ENCODE results near the gene LEPROT. TPM values are rescaled to one million over a fixed set of nuclear protein-coding genes. Genes with fewer than 3 reads are reported as not detected.

Gene LEPROT
- total and polyA plus RNA-seq, 8 donors = 9.3 to 101 (median 28.7) TPM

DNA sequence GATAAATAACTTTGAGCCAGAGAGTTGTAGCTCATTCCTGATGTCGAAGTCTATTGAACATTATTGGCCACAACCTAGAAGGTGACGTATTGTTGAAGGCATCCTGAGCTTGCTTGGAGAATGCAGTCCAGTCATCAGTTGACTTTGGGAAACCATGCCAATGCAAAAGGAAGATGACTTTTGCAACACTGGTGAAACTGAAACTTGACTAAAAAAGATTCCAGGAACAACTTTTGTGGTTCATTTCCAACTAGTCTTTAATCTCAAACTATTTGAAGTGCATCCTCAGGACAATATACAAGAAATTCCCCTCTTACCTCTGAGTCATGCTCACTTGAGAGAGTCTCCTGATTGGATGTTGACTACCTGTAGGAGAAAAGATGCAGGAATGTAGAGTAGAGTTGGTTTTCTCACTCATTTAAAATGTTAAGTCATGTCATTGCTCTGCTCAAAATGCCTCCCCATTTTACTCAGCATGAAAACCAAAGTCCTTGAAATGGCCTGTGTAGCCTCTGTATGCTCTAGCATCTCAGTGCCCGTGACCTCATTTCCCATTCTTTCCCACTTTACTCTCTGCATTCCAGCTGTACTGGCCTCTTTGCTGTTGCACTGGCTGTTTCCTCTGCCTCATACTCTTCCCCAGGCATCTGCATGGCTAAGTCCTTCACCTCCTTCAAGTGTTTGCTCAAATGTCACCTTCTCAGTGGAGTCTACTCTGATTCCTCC is 24.4 kb upstream of the LEPROT start:
- WGBS, 5 donors = 82 to 96% (median 89%) methylated on average over 3 of the region's 3 CpGs
- Histone ChIP-seq H3K27me3 (no peaks in the 10 kb centered on the region), H3K27ac (no peak overlapping the region), H3K9me3 (no peaks in the 10 kb centered on the region), H3K4me3 (no peak overlapping the region), H3K4me1 (no peaks in the 10 kb centered on the region), H3K36me3 (peaks cover 0 to 18% (median 3%) of the 10 kb centered on the region in 4 donors)
- intact Hi-C loops (cut with DNase I; ENCODE audit: low total_unique reads) = no loop called here
- DNase-seq = no peak
- TF ChIP-seq POLR2AphosphoS5 (IDR thresholded peaks at IDR 0.05) = no peak
- TF ChIP-seq, protein P1, sequence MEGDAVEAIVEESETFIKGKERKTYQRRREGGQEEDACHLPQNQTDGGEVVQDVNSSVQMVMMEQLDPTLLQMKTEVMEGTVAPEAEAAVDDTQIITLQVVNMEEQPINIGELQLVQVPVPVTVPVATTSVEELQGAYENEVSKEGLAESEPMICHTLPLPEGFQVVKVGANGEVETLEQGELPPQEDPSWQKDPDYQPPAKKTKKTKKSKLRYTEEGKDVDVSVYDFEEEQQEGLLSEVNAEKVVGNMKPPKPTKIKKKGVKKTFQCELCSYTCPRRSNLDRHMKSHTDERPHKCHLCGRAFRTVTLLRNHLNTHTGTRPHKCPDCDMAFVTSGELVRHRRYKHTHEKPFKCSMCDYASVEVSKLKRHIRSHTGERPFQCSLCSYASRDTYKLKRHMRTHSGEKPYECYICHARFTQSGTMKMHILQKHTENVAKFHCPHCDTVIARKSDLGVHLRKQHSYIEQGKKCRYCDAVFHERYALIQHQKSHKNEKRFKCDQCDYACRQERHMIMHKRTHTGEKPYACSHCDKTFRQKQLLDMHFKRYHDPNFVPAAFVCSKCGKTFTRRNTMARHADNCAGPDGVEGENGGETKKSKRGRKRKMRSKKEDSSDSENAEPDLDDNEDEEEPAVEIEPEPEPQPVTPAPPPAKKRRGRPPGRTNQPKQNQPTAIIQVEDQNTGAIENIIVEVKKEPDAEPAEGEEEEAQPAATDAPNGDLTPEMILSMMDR (IDR thresholded peaks at IDR 0.05) = no peak
- no peak for TF ChIP-seq EP300 (IDR thresholded peaks at IDR 0.05)
- TF ChIP-seq POLR2A (IDR thresholded peaks at IDR 0.05) = no peak

DNA sequence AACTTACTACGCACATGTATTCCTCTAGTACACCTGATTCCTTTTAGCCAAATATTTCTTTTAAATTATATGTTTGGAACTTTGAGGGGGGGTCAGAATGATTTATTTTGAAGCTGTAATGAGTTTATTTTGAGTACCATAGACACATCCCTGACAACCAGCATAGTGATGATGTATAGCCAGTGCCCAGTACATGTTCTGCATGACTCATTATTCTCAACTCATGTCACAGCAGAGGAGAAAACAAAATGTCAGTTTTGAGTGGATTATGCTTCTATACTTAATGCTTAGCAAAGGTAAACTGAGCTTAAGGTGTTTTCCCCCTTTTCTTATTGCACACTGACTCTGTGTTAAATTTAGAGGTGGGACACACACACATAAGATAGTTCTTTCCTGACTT is 22.4 kb upstream of the LEPROT start:
- Histone ChIP-seq H3K9me3 (no peaks in the 10 kb centered on the region), H3K4me1 (no peaks in the 10 kb centered on the region), H3K27ac (no peak overlapping the region), H3K36me3 (peaks cover 0 to 11% (median 3%) of the 10 kb centered on the region in 4 donors), H3K4me3 (no peak overlapping the region), H3K27me3 (no peaks in the 10 kb centered on the region)
- 95 to 100% (median 100%) methylated on average over 1 of the region's 1 CpG for WGBS, 5 donors
- no peak for DNase-seq
- TF ChIP-seq EP300 (IDR thresholded peaks at IDR 0.05) (no peak), POLR2AphosphoS5 (IDR thresholded peaks at IDR 0.05) (no peak), POLR2A (IDR thresholded peaks at IDR 0.05) (no peak)
- TF ChIP-seq, protein P1 (IDR thresholded peaks at IDR 0.05) = no peak
- intact Hi-C loops (cut with DNase I; ENCODE audit: low total_unique reads) = no loop called here

DNA sequence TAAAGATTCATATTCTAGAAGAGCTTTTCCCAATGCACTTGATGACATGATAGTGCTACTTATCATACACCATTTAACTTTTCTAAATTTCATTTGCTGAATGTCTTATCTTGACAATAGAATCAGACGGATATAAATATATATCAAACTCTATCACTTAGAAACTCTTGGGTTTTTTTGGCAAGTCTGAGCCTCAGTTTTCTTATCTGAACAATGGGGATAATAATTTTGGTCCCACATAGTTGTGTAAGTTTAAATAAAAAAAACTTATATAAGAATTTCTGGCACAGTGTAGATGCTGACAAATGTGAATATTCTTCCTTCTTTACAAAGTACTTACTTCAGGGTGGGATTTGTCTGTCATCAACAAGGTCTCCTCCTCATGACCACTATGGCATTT is 21.5 kb upstream of the LEPROT start:
- Histone ChIP-seq H3K4me3 (no peak overlapping the region), H3K27me3 (no peaks in the 10 kb centered on the region), H3K36me3 (peaks cover 0 to 6% (median 3%) of the 10 kb centered on the region in 4 donors), H3K4me1 (no peaks in the 10 kb centered on the region), H3K9me3 (no peaks in the 10 kb centered on the region), H3K27ac (no peak overlapping the region)
- no peak for DNase-seq
- TF ChIP-seq, protein P1 (IDR thresholded peaks at IDR 0.05) = no peak
- TF ChIP-seq POLR2AphosphoS5 (IDR thresholded peaks at IDR 0.05) (no peak), EP300 (IDR thresholded peaks at IDR 0.05) (no peak), POLR2A (IDR thresholded peaks at IDR 0.05) (no peak)
- intact Hi-C loops (cut with DNase I; ENCODE audit: low total_unique reads) = no loop called here
- WGBS, 5 donors = 85 to 97% (median 90%) methylated on average over 1 of the region's 1 CpG

DNA sequence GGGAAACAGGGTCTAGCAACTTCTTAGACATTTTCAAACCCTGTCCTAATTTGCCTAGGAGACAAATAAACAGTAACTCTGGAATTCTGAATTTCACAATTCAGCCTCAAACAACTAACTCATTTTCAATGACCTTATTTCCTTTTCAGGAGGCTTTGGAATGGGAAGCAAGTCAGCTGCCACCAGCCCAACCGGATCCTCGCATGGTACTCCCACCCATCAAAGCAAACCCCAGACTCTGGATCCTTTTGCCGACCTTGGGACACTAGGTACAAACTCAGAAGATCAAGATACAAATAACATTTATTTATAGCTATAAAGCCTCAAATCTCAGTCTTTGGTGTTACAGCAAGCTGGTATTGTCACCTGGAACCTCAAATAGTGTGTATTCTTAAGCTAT is 18.9 kb upstream of the LEPROT start:
- WGBS, 5 donors = 88 to 98% (median 91%) methylated on average over 3 of the region's 3 CpGs
- Histone ChIP-seq H3K4me3 (no peak overlapping the region), H3K27me3 (no peaks in the 10 kb centered on the region), H3K27ac (no peak overlapping the region), H3K9me3 (no peaks in the 10 kb centered on the region), H3K36me3 (no peaks in the 10 kb centered on the region), H3K4me1 (no peaks in the 10 kb centered on the region)
- DNase-seq = no peak
- TF ChIP-seq, protein P1 (IDR thresholded peaks at IDR 0.05) = no peak
- no peak for TF ChIP-seq POLR2AphosphoS5 (IDR thresholded peaks at IDR 0.05)
- no peak for TF ChIP-seq EP300 (IDR thresholded peaks at IDR 0.05)
- TF ChIP-seq POLR2A (IDR thresholded peaks at IDR 0.05) = no peak
- intact Hi-C loops (cut with DNase I; ENCODE audit: low total_unique reads) = no loop called here

Data from stomach (tissue), 9 donors.